PC-3 (cell line): ENCODE measurements around the gene DCLK1. TPM values are rescaled to one million over a fixed set of nuclear protein-coding genes. Genes with fewer than 3 reads are reported as not detected.

Experiments
- ATAC-seq: fragments of 200-7000 bp; cut with Tn5 transposase; 2 replicates; pipeline ENCODE4 v1.9.1; 2020; ENCODE audit warnings: mild to moderate bottlenecking, moderate library complexity
- BruUV-seq: library from RNA; stranded (reverse); fragments of 400-500 nt; replicated peaks from 2 replicates; lab custom pipeline; 2021; lab: Mats Ljungman, UMichigan
- CTCF ChIA-PET: fragments of 300-600 bp; sonication (Branson Sonifier 250); formaldehyde crosslinking; loops from one replicate; lab custom pipeline; 2022; ENCODE audit warnings: antibody characterized with exemption; lab: Charles Lee
- POLR2A ChIA-PET: fragments of 300-600 bp; sonication (Branson Sonifier 250); formaldehyde crosslinking; loops from one replicate; lab custom pipeline; 2022; ENCODE audit warnings: antibody characterized with exemption; ENCODE audit not compliant: unreplicated experiment; lab: Charles Lee
- DNase-seq: peaks from one replicate; pipeline ENCODE4 v3.0.0-alpha.2; 2015
- H2AFZ ChIP-seq: fragments of 300-600 bp; sonication (generic); 2 replicates; pipeline ENCODE4 v1.6.0; 2016; ENCODE audit warnings: antibody characterized with exemption, low read length
- H3F3A ChIP-seq: fragments of 300-600 bp; sonication (generic); one replicate; pipeline ENCODE4 v1.6.0; 2017; ENCODE audit warnings: antibody characterized with exemption, low read length, control low read depth, mild to moderate bottlenecking; ENCODE audit not compliant: unreplicated experiment
- H3K27ac ChIP-seq: fragments of 300-600 bp; sonication (generic); 2 replicates; pipeline ENCODE4 v1.5.1; 2016; ENCODE audit warnings: mild to moderate bottlenecking, low read length
- H3K27me3 ChIP-seq: fragments of 300-600 bp; sonication (generic); 2 replicates; pipeline ENCODE4 v1.6.1; 2016; ENCODE audit warnings: low read length, mixed read lengths
- H3K36me3 ChIP-seq: fragments of 300-600 bp; sonication (generic); 2 replicates; pipeline ENCODE4 v1.6.1; 2016; ENCODE audit warnings: low read depth, mixed run types, low read length, mixed read lengths
- H3K4me1 ChIP-seq: fragments of 300-600 bp; sonication (generic); 2 replicates; pipeline ENCODE4 v1.5.1; 2016; ENCODE audit warnings: low read length; ENCODE audit not compliant: insufficient read depth
- H3K4me2 ChIP-seq: fragments of 300-600 bp; sonication (generic); 2 replicates; pipeline ENCODE4 v1.6.0; 2016; ENCODE audit warnings: low read length
- H3K4me3 ChIP-seq: fragments of 300-600 bp; sonication (generic); 2 replicates; pipeline ENCODE4 v1.5.1; 2016; ENCODE audit warnings: mild to moderate bottlenecking, low read length, mixed read lengths
- H3K79me2 ChIP-seq: fragments of 300-600 bp; sonication (generic); 2 replicates; pipeline ENCODE4 v1.6.1; 2017; ENCODE audit warnings: low read length, mixed read lengths
- H3K9ac ChIP-seq: fragments of 300-600 bp; sonication (generic); 2 replicates; pipeline ENCODE4 v1.6.0; 2016; ENCODE audit warnings: mild to moderate bottlenecking, low read length
- H3K9me2 ChIP-seq: fragments of 300-600 bp; sonication (generic); replicated peaks from 2 replicates; pipeline ENCODE4 v1.6.1; 2016; ENCODE audit warnings: mixed run types, low read length, mixed read lengths
- H3K9me3 ChIP-seq: fragments of 300-600 bp; sonication (generic); 2 replicates; pipeline ENCODE4 v1.6.1; 2016; ENCODE audit warnings: low read length, mixed read lengths
- H4K20me1 ChIP-seq: fragments of 300-600 bp; sonication (generic); 2 replicates; pipeline ENCODE4 v1.6.1; 2016; ENCODE audit warnings: low read length, mixed read lengths
- CTCF ChIP-seq: fragments of 300-600 bp; sonication (generic); conservative IDR thresholded peaks from 2 replicates; pipeline ENCODE4 v1.5.1; 2017; ENCODE audit warnings: antibody characterized with exemption, low read depth, mild to moderate bottlenecking, low read length
- EZH2 ChIP-seq: fragments of 300-600 bp; sonication (generic); IDR thresholded peaks from one replicate; pipeline ENCODE4 v1.6.1; 2017; ENCODE audit warnings: antibody characterized with exemption, mild to moderate bottlenecking, low read length; ENCODE audit not compliant: unreplicated experiment
- EZH2phosphoT487 ChIP-seq: fragments of 300-600 bp; sonication (generic); IDR thresholded peaks from 2 replicates; pipeline ENCODE4 v1.6.1; 2018; ENCODE audit warnings: mild to moderate bottlenecking, antibody characterized with exemption, low read length, borderline replicate concordance
- intact Hi-C: fragments of 100-400 bp; cut with micrococcal nuclease; formaldehyde crosslinking; loops from 2 replicates; pipeline ENCODE4 v1.9.0; 2023
- total RNA-seq: library from RNA; depleted of rRNA; stranded (reverse); fragments of >200 nt; gene quantifications from 2 replicates; pipeline ENCODE4 v1.2.3, GENCODE V29; 2014

DCLK1 gene
- total RNA-seq, 1 experiment from 2014 or later = not detected

DNA sequence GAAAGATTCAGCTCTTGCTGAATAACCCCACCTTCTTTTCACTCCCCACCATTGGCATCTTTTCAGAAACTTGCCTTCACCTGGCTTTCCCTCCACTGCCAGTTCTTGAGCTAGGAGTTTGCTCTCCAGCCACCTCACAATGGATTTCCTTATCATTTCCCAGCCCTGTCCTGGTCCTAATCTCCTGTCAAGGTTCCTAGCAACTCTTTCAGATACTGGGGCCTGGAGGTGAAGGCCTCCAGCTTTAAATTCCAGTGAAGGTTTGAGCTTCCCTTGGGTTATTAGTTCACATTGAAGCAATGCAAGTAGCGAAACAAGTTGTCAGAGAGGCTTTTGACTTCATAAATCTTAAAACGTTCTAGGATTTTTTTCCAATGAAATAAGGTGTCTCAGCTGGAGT, 333.9 kb downstream of the DCLK1 start:
- no peaks in the 10 kb centered on the region for H3K4me1 ChIP-seq
- H3K4me2 ChIP-seq = no peak overlapping the region
- no peak overlapping the region for H2AFZ ChIP-seq
- no peaks in the 10 kb centered on the region for H3K27me3 ChIP-seq
- H3K9me2 ChIP-seq = no peaks in the 10 kb centered on the region
- H3K27ac ChIP-seq = no peak overlapping the region
- DNase-seq (no peak), ATAC-seq (no peak)
- no peaks in the 10 kb centered on the region for H3F3A ChIP-seq
- H3K9ac ChIP-seq = no peak overlapping the region
- ChIA-PET POLR2A (no interaction called here), CTCF (no interaction called here)
- H3K4me3 ChIP-seq = no peak overlapping the region
- H3K9me3 ChIP-seq = no peaks in the 10 kb centered on the region
- no peaks in the 10 kb centered on the region for H3K79me2 ChIP-seq
- TF ChIP-seq CTCF (no peak), EZH2 (no peak), EZH2phosphoT487 (no peak)
- BruUV-seq = no TSS peak
- H4K20me1 ChIP-seq = no peaks in the 10 kb centered on the region
- intact Hi-C loops = no loop called here
- no peaks in the 10 kb centered on the region for H3K36me3 ChIP-seq

- ChIA-PET POLR2A (no interaction called here), CTCF (no interaction called here)
- DNase-seq (no peak), ATAC-seq (no peak)
- H3K27ac ChIP-seq = no peak overlapping the region
- H3K27me3 ChIP-seq = no peaks in the 10 kb centered on the region
- H3K9me2 ChIP-seq = no peaks in the 10 kb centered on the region
- H3K4me3 ChIP-seq = no peak overlapping the region
- H4K20me1 ChIP-seq = no peaks in the 10 kb centered on the region
- intact Hi-C loops = no loop called here
- TF ChIP-seq EZH2 (no peak), CTCF (no peak), EZH2phosphoT487 (no peak)
- H2AFZ ChIP-seq = no peak overlapping the region
- H3K9me3 ChIP-seq = no peaks in the 10 kb centered on the region
- H3K36me3 ChIP-seq = no peaks in the 10 kb centered on the region
- no peaks in the 10 kb centered on the region for H3K79me2 ChIP-seq
- no peak overlapping the region for H3K9ac ChIP-seq
- H3F3A ChIP-seq = no peaks in the 10 kb centered on the region
- H3K4me2 ChIP-seq = no peak overlapping the region
- BruUV-seq = no TSS peak
- 0 out of 2 replicates have a peak, but pooled peaks cover 5% of the 10 kb centered on the region for H3K4me1 ChIP-seq
Observed at GRCh38 chr13:35796623-35797022, 334.6 kb downstream of the DCLK1 start.

DNA sequence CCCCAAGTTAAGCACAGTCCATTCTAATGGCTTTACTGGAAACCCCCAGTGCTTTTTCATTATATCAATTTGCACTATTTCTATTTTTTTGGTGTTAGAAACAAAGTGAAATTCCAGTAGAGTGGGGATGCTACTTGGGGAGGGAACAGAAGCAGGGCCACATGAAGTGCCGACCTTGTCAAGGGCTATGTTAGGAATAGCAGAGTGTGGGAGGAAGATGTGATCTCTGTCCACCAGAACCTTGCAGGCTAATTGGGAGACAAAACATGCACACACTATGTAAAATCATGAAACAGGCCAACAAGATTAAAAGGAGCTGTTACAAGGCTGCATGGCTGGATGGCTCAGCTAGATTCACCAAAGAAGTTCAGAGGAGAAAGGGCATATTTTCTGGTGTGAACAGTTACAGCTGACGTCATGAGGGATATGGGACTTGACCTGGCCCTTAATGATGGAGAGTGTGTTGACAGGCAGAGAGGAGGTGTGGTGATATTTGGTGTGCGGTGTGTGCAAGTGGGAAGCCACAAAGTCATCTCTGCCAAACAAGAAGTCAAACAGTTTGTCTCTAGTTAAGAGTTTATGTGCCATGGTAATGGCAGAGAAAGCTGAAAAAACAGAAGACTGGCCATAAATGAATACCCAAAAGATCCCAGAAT, 336.3 kb downstream of the DCLK1 start:
- Histone ChIP-seq H2AFZ (no peak overlapping the region), H3K27me3 (no peaks in the 10 kb centered on the region), H3K36me3 (no peaks in the 10 kb centered on the region), H3K9me2 (no peaks in the 10 kb centered on the region), H3K4me1 (0 out of 2 replicates have a peak, but pooled peaks cover 14% of the 10 kb centered on the region), H3K79me2 (no peaks in the 10 kb centered on the region), H3K9ac (no peak overlapping the region), H3K4me3 (no peak overlapping the region), H3K4me2 (no peak overlapping the region), H3F3A (no peaks in the 10 kb centered on the region), H4K20me1 (no peaks in the 10 kb centered on the region), H3K27ac (no peak overlapping the region), H3K9me3 (no peaks in the 10 kb centered on the region)
- POLR2A ChIA-PET = no interaction called here
- ATAC-seq (no peak), DNase-seq (no peak)
- TF ChIP-seq EZH2phosphoT487 (no peak), EZH2 (no peak), CTCF (no peak)
- BruUV-seq = no TSS peak
- intact Hi-C loops = no loop called here
- CTCF ChIA-PET = no interaction called here
